ENCODE measurements around the gene GGACT.

Gene GGACT

GRCh38 chr13:100520936-100521850, 67.4 kb downstream of the GGACT start:
- Histone ChIP-seq H3K4me3 (ENCODE audit: extremely low read depth, insufficient read depth, low read length, poor library complexity, severe bottlenecking) (no peak overlapping the region), H3K4me1 (ENCODE audit: control insufficient read depth, insufficient read depth, low read length, poor library complexity, severe bottlenecking) (peaks cover 19% of the 10 kb centered on the region), H3K27ac (ENCODE audit: low read depth, low read length, severe bottlenecking) (no peak overlapping the region), H3K36me3 (ENCODE audit: control insufficient read depth, insufficient read depth, low read length) (no peaks in the 10 kb centered on the region), H3K9me3 (ENCODE audit: control insufficient read depth, low read length) (no peaks in the 10 kb centered on the region)
- 30 to 62% methylated on average over 20 of the region's 27 CpGs for WGBS, 2 experiments (ENCODE audit: insufficient coverage in 2 of 2)

GRCh38 chr13:100519626-100520025, 69.0 kb downstream of the GGACT start:
- Histone ChIP-seq H3K36me3 (ENCODE audit: control insufficient read depth, insufficient read depth, low read length) (peaks cover 3% of the 10 kb centered on the region), H3K9me3 (ENCODE audit: control insufficient read depth, low read length) (no peaks in the 10 kb centered on the region), H3K4me3 (ENCODE audit: extremely low read depth, insufficient read depth, low read length, poor library complexity, severe bottlenecking) (no peak overlapping the region), H3K27ac (ENCODE audit: low read depth, low read length, severe bottlenecking) (no peak overlapping the region), H3K4me1 (ENCODE audit: control insufficient read depth, insufficient read depth, low read length, poor library complexity, severe bottlenecking) (peaks cover 16% of the 10 kb centered on the region)
- WGBS, 2 experiments (ENCODE audit: insufficient coverage in 2 of 2) = 96 to 100% methylated on average over 5 of the region's 9 CpGs

- 91% methylated on average over 2 of the region's 8 CpGs; no CpG with 5 or more reads in 1 of the 2 experiments for WGBS, 2 experiments (ENCODE audit: insufficient coverage in 2 of 2)
- H3K4me3 ChIP-seq (ENCODE audit: extremely low read depth, insufficient read depth, low read length, poor library complexity, severe bottlenecking) = no peak overlapping the region
- no peak overlapping the region for H3K27ac ChIP-seq (ENCODE audit: low read depth, low read length, severe bottlenecking)
- H3K36me3 ChIP-seq (ENCODE audit: control insufficient read depth, insufficient read depth, low read length) = peaks cover 3% of the 10 kb centered on the region
- no peaks in the 10 kb centered on the region for H3K9me3 ChIP-seq (ENCODE audit: control insufficient read depth, low read length)
- H3K4me1 ChIP-seq (ENCODE audit: control insufficient read depth, insufficient read depth, low read length, poor library complexity, severe bottlenecking) = peaks cover 18% of the 10 kb centered on the region
Measured at GRCh38 chr13:100518394-100519062, 70.1 kb downstream of the GGACT start.

GRCh38 chr13:100517728-100518127, 70.9 kb downstream of the GGACT start:
- no peak overlapping the region for H3K4me3 ChIP-seq (ENCODE audit: extremely low read depth, insufficient read depth, low read length, poor library complexity, severe bottlenecking)
- H3K9me3 ChIP-seq (ENCODE audit: control insufficient read depth, low read length) = peaks cover under 1% of the 10 kb centered on the region
- peaks cover 3% of the 10 kb centered on the region for H3K36me3 ChIP-seq (ENCODE audit: control insufficient read depth, insufficient read depth, low read length)
- 68 to 87% methylated on average over 3 to 12 of the region's 13 CpGs for WGBS, 2 experiments (ENCODE audit: insufficient coverage in 2 of 2)
- H3K27ac ChIP-seq (ENCODE audit: low read depth, low read length, severe bottlenecking) = no peak overlapping the region
- H3K4me1 ChIP-seq (ENCODE audit: control insufficient read depth, insufficient read depth, low read length, poor library complexity, severe bottlenecking) = peaks cover 18% of the 10 kb centered on the region

- no peak overlapping the region for H3K27ac ChIP-seq (ENCODE audit: low read depth, low read length, severe bottlenecking)
- WGBS, 2 experiments (ENCODE audit: insufficient coverage in 2 of 2) = 82 to 98% methylated on average over 6 of the region's 9 CpGs
- H3K36me3 ChIP-seq (ENCODE audit: control insufficient read depth, insufficient read depth, low read length) = peaks cover 3% of the 10 kb centered on the region
- peaks cover 17% of the 10 kb centered on the region for H3K4me1 ChIP-seq (ENCODE audit: control insufficient read depth, insufficient read depth, low read length, poor library complexity, severe bottlenecking)
- H3K4me3 ChIP-seq (ENCODE audit: extremely low read depth, insufficient read depth, low read length, poor library complexity, severe bottlenecking) = no peak overlapping the region
- peaks cover 4% of the 10 kb centered on the region for H3K9me3 ChIP-seq (ENCODE audit: control insufficient read depth, low read length)
Measured at GRCh38 chr13:100517135-100517534, 71.5 kb downstream of the GGACT start.

GRCh38 chr13:100515410-100515800, 73.2 kb downstream of the GGACT start:
- peaks cover 4% of the 10 kb centered on the region for H3K9me3 ChIP-seq (ENCODE audit: control insufficient read depth, low read length)
- H3K4me1 ChIP-seq (ENCODE audit: control insufficient read depth, insufficient read depth, low read length, poor library complexity, severe bottlenecking) = peaks cover 5% of the 10 kb centered on the region
- WGBS, 2 experiments (ENCODE audit: insufficient coverage in 2 of 2) = 77 to 86% methylated on average over 17 to 19 of the region's 20 CpGs
- peaks cover 3% of the 10 kb centered on the region for H3K36me3 ChIP-seq (ENCODE audit: control insufficient read depth, insufficient read depth, low read length)
- H3K4me3 ChIP-seq (ENCODE audit: extremely low read depth, insufficient read depth, low read length, poor library complexity, severe bottlenecking) = no peak overlapping the region
- H3K27ac ChIP-seq (ENCODE audit: low read depth, low read length, severe bottlenecking) = no peak overlapping the region

GRCh38 chr13:100514788-100515409, 73.7 kb downstream of the GGACT start:
- Histone ChIP-seq H3K9me3 (ENCODE audit: control insufficient read depth, low read length) (peaks cover 4% of the 10 kb centered on the region), H3K27ac (ENCODE audit: low read depth, low read length, severe bottlenecking) (no peak overlapping the region), H3K4me1 (ENCODE audit: control insufficient read depth, insufficient read depth, low read length, poor library complexity, severe bottlenecking) (peaks cover 9% of the 10 kb centered on the region), H3K36me3 (ENCODE audit: control insufficient read depth, insufficient read depth, low read length) (peaks cover 3% of the 10 kb centered on the region), H3K4me3 (ENCODE audit: extremely low read depth, insufficient read depth, low read length, poor library complexity, severe bottlenecking) (no peak overlapping the region)
- WGBS, 2 experiments (ENCODE audit: insufficient coverage in 2 of 2) = 8% methylated on average over 2 of the region's 5 CpGs

- peaks cover 3% of the 10 kb centered on the region for H3K36me3 ChIP-seq (ENCODE audit: control insufficient read depth, insufficient read depth, low read length)
- no peak overlapping the region for H3K4me3 ChIP-seq (ENCODE audit: extremely low read depth, insufficient read depth, low read length, poor library complexity, severe bottlenecking)
- peaks cover 4% of the 10 kb centered on the region for H3K9me3 ChIP-seq (ENCODE audit: control insufficient read depth, low read length)
- WGBS, 2 experiments (ENCODE audit: insufficient coverage in 2 of 2) = 81 to 96% methylated on average over 3 to 4 of the region's 8 CpGs
- peaks cover 11% of the 10 kb centered on the region for H3K4me1 ChIP-seq (ENCODE audit: control insufficient read depth, insufficient read depth, low read length, poor library complexity, severe bottlenecking)
- H3K27ac ChIP-seq (ENCODE audit: low read depth, low read length, severe bottlenecking) = no peak overlapping the region
Measured at GRCh38 chr13:100513987-100514670, 74.5 kb downstream of the GGACT start.

GRCh38 chr13:100513171-100513570, 75.4 kb downstream of the GGACT start:
- Histone ChIP-seq H3K27ac (ENCODE audit: low read depth, low read length, severe bottlenecking) (no peak overlapping the region), H3K4me3 (ENCODE audit: extremely low read depth, insufficient read depth, low read length, poor library complexity, severe bottlenecking) (no peak overlapping the region), H3K36me3 (ENCODE audit: control insufficient read depth, insufficient read depth, low read length) (peaks cover 3% of the 10 kb centered on the region), H3K9me3 (ENCODE audit: control insufficient read depth, low read length) (peaks cover 4% of the 10 kb centered on the region), H3K4me1 (ENCODE audit: control insufficient read depth, insufficient read depth, low read length, poor library complexity, severe bottlenecking) (peaks cover 14% of the 10 kb centered on the region)
- WGBS, 2 experiments (ENCODE audit: insufficient coverage in 2 of 2) = 64 to 75% methylated on average over 1 to 3 of the region's 3 CpGs

- no peak overlapping the region for H3K4me3 ChIP-seq (ENCODE audit: extremely low read depth, insufficient read depth, low read length, poor library complexity, severe bottlenecking)
- H3K9me3 ChIP-seq (ENCODE audit: control insufficient read depth, low read length) = peaks cover 4% of the 10 kb centered on the region
- H3K36me3 ChIP-seq (ENCODE audit: control insufficient read depth, insufficient read depth, low read length) = peaks cover 3% of the 10 kb centered on the region
- WGBS, 2 experiments (ENCODE audit: insufficient coverage in 2 of 2) = 89 to 94% methylated on average over 8 to 9 of the region's 9 CpGs
- H3K27ac ChIP-seq (ENCODE audit: low read depth, low read length, severe bottlenecking) = no peak overlapping the region
- peaks cover 15% of the 10 kb centered on the region for H3K4me1 ChIP-seq (ENCODE audit: control insufficient read depth, insufficient read depth, low read length, poor library complexity, severe bottlenecking)
Measured at GRCh38 chr13:100512422-100512821, 76.2 kb downstream of the GGACT start.

All from mesodermal cell (in vitro differentiated cells).